HepG2 (cell line): Measurements from ENCODE around the gene CENPP.

Source experiments
- CTCF ChIP-seq: sonication (generic); formaldehyde crosslinking; IDR thresholded peaks from 2 replicates; pipeline ENCODE4 v1.5.0; 2020; ENCODE audit warnings: mild to moderate bottlenecking, missing genetic modification reagents, moderate library complexity
- ISL2 ChIP-seq: sonication (generic); formaldehyde crosslinking; IDR thresholded peaks from 2 replicates; pipeline ENCODE4 v1.5.0; 2020; ENCODE audit warnings: missing genetic modification reagents
- MED1 ChIP-seq: sonication (generic); formaldehyde crosslinking; IDR thresholded peaks from 2 replicates; pipeline ENCODE4 v1.4.0; 2020; ENCODE audit warnings: missing genetic modification reagents
- MYNN ChIP-seq: sonication (generic); formaldehyde crosslinking; IDR thresholded peaks from 2 replicates; pipeline ENCODE4 v1.4.0; 2020; ENCODE audit warnings: mild to moderate bottlenecking, low read depth, missing genetic modification reagents
- POLR2A ChIP-seq, 2 experiments: IDR thresholded peaks; 2 replicates each; pipeline ENCODE4 v1.6.1; 2011; ENCODE audit warnings: low read depth in 2 of 2, low read length in 2 of 2, mild to moderate bottlenecking in 1 of 2, moderate library complexity in 1 of 2; ENCODE audit not compliant: insufficient read depth in 1 of 2
- ZNF24 ChIP-seq: fragments of 450-650 bp; IDR thresholded peaks from 2 replicates; pipeline ENCODE4 v1.6.1; 2017; ENCODE audit warnings: antibody characterized with exemption, mild to moderate bottlenecking
- ZNF280D ChIP-seq: sonication (generic); formaldehyde crosslinking; IDR thresholded peaks from 2 replicates; pipeline ENCODE4 v1.5.1; 2020; ENCODE audit warnings: mild to moderate bottlenecking, missing genetic modification reagents
- TF ChIP-seq, protein P1 (sequence below): fragments of 450-650 bp; IDR thresholded peaks from 2 replicates; pipeline ENCODE4 v1.6.1; 2017; ENCODE audit warnings: mild to moderate bottlenecking
- TF ChIP-seq, protein P2 (sequence below): sonication (generic); formaldehyde crosslinking; IDR thresholded peaks from 2 replicates; pipeline ENCODE4 v1.4.0; 2020; ENCODE audit warnings: missing genetic modification reagents
- TF ChIP-seq, protein P3 (sequence below): sonication (generic); formaldehyde crosslinking; IDR thresholded peaks from 2 replicates; pipeline ENCODE4 v1.8.1; 2023; ENCODE audit warnings: mild to moderate bottlenecking, inconsistent platforms, moderate library complexity, missing genetic modification reagents, borderline replicate concordance

- TF ChIP-seq, protein P1, sequence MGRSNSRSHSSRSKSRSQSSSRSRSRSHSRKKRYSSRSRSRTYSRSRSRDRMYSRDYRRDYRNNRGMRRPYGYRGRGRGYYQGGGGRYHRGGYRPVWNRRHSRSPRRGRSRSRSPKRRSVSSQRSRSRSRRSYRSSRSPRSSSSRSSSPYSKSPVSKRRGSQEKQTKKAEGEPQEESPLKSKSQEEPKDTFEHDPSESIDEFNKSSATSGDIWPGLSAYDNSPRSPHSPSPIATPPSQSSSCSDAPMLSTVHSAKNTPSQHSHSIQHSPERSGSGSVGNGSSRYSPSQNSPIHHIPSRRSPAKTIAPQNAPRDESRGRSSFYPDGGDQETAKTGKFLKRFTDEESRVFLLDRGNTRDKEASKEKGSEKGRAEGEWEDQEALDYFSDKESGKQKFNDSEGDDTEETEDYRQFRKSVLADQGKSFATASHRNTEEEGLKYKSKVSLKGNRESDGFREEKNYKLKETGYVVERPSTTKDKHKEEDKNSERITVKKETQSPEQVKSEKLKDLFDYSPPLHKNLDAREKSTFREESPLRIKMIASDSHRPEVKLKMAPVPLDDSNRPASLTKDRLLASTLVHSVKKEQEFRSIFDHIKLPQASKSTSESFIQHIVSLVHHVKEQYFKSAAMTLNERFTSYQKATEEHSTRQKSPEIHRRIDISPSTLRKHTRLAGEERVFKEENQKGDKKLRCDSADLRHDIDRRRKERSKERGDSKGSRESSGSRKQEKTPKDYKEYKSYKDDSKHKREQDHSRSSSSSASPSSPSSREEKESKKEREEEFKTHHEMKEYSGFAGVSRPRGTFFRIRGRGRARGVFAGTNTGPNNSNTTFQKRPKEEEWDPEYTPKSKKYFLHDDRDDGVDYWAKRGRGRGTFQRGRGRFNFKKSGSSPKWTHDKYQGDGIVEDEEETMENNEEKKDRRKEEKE = no peak
- TF ChIP-seq, protein P2, sequence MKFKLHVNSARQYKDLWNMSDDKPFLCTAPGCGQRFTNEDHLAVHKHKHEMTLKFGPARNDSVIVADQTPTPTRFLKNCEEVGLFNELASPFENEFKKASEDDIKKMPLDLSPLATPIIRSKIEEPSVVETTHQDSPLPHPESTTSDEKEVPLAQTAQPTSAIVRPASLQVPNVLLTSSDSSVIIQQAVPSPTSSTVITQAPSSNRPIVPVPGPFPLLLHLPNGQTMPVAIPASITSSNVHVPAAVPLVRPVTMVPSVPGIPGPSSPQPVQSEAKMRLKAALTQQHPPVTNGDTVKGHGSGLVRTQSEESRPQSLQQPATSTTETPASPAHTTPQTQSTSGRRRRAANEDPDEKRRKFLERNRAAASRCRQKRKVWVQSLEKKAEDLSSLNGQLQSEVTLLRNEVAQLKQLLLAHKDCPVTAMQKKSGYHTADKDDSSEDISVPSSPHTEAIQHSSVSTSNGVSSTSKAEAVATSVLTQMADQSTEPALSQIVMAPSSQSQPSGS = no peak
- TF ChIP-seq ISL2 (CRISPR knock-in tag) (no peak), ZNF280D (CRISPR knock-in tag) (no peak), CTCF (CRISPR knock-in tag) (no peak), MYNN (CRISPR knock-in tag) (no peak), ZNF24 (no peak), MED1 (CRISPR knock-in tag) (no peak), POLR2A (IDR thresholded peaks at IDR 0.05; ENCODE audit: insufficient read depth in 1 of 2, low read depth in 2 of 2, low read length in 2 of 2) (no peak)
- TF ChIP-seq, protein P3, sequence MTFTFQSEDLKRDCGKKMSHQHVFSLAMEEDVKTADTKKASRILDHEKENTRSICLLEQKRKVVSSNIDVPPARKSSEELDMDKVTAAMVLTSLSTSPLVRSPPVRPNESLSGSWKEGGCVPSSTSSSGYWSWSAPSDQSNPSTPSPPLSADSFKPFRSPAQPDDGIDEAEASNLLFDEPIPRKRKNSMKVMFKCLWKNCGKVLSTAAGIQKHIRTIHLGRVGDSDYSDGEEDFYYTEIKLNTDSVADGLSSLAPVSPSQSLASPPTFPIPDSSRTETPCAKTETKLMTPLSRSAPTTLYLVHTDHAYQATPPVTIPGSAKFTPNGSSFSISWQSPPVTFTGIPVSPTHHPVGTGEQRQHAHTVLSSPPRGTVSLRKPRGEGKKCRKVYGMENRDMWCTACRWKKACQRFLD (CRISPR knock-in tag) = no peak
These were observed 286.5 kb downstream of the CENPP start for GRCh38 chr9:92612292-92612691.
